CD4-positive, alpha-beta T cell treated with Interleukin-1 beta for 1 hour (primary cell): Measurements from ENCODE around the gene GAMT.
A peak's percentile ranks its signal among the peaks of the same experiment; 100 is the strongest.

Experiments
- DNase-seq, 2 donors: peaks; one replicate each; pipeline ENCODE4 v3.0.0-alpha.2; 2020 to 2022

GAMT gene

GRCh38 chr19:1383312-1384084 lies 17.8 kb downstream of the GAMT start, which contains the start of gene NDUFS7:
NDUFS7 (plus strand) TSS chr19:1383907; CDS start chr19:1383927, 20 bp downstream.
- peak; percentile 94 to 96 for DNase-seq

GRCh38 chr19:1383017-1383311 lies 18.4 kb downstream of the GAMT start:
- DNase-seq = no peak

- no peak for DNase-seq
Observed at GRCh38 chr19:1382250-1382649, 19.1 kb downstream of the GAMT start.

- DNase-seq = no peak
Observed at GRCh38 chr19:1379961-1380489, 21.3 kb downstream of the GAMT start.

- DNase-seq = no peak
Observed at GRCh38 chr19:1379126-1379905, 22.0 kb downstream of the GAMT start.

GRCh38 chr19:1377965-1378785 lies 23.2 kb downstream of the GAMT start:
- no peak for DNase-seq

GRCh38 chr19:1377176-1377964 lies 24.0 kb downstream of the GAMT start:
- DNase-seq = no peak

GRCh38 chr19:1376415-1376805 lies 24.9 kb downstream of the GAMT start:
- DNase-seq = no peak

GRCh38 chr19:1374250-1374577 lies 27.1 kb downstream of the GAMT start:
- no peak for DNase-seq

- DNase-seq = no peak
Observed at GRCh38 chr19:1373534-1374249, 27.6 kb downstream of the GAMT start.

GRCh38 chr19:1373042-1373533 lies 28.3 kb downstream of the GAMT start:
- no peak for DNase-seq

- DNase-seq = no peak
Observed at GRCh38 chr19:1370579-1371361, 30.6 kb downstream of the GAMT start.

- no peak for DNase-seq
Observed at GRCh38 chr19:1369214-1369805, 32.0 kb downstream of the GAMT start.

GRCh38 chr19:1366899-1367870 lies 34.2 kb downstream of the GAMT start:
- DNase-seq = no peak

GRCh38 chr19:1366296-1366695 lies 35.0 kb downstream of the GAMT start:
- no peak for DNase-seq

GRCh38 chr19:1365319-1366269 lies 35.7 kb downstream of the GAMT start:
- DNase-seq = no peak

- DNase-seq = no peak
Observed at GRCh38 chr19:1364070-1364704, 37.2 kb downstream of the GAMT start.
